HEK293 (cell line): Measurements from ENCODE around the gene MARCHF9.

Experiments
- CTCF ChIA-PET: fragments of 350-600 bp; formaldehyde crosslinking; extraction: SDS; loops from one replicate; lab custom pipeline; 2021; ENCODE audit warnings: antibody characterized with exemption; lab: Yijun Ruan, JAX
- POLR2A ChIA-PET: fragments of 300-600 bp; formaldehyde crosslinking; extraction: SDS; loops from one replicate; lab custom pipeline; 2020; ENCODE audit warnings: antibody characterized with exemption, inconsistent platforms; lab: Yijun Ruan, JAX
- H3K27ac ChIP-seq: fragments of 200-500 bp; sonication (Bioruptor generic); 2 replicates; pipeline ENCODE4 v1.5.1; 2014; ENCODE audit warnings: low read depth, low read length, control low read depth, inconsistent platforms; ENCODE audit errors: extremely low read depth
- H3K36me3 ChIP-seq, 2 experiments: fragments of 200-500 bp in 1 of 2; sonication (Bioruptor generic) in 1 of 2; 1 replicate in 1 of 2; 2 replicates in 1 of 2; pipeline ENCODE4 v1.5.1; 2014 to 2017; ENCODE audit warnings: inconsistent platforms in 2 of 2, low read length in 2 of 2; ENCODE audit not compliant: control insufficient read depth in 2 of 2, insufficient read depth in 1 of 2
- H3K4me1 ChIP-seq: fragments of 200-500 bp; sonication (Bioruptor generic); 2 replicates; pipeline ENCODE4 v1.5.1; 2014; ENCODE audit warnings: mild to moderate bottlenecking, low read length, inconsistent platforms; ENCODE audit not compliant: control insufficient read depth, insufficient read depth
- H3K4me3 ChIP-seq: 2 replicates; pipeline ENCODE4 v1.5.1; 2011; ENCODE audit warnings: low read depth, mild to moderate bottlenecking, control low read depth, low read length, moderate library complexity
- H3K9me3 ChIP-seq: fragments of 200-500 bp; sonication (Bioruptor generic); 2 replicates; pipeline ENCODE4 v1.5.1; 2014; ENCODE audit warnings: low read depth, low read length, inconsistent platforms; ENCODE audit not compliant: control insufficient read depth, insufficient read depth
- HOXA7 ChIP-seq: sonication (generic); formaldehyde crosslinking; IDR thresholded peaks from 2 replicates; pipeline ENCODE4 v1.8.1; 2022; ENCODE audit warnings: missing genetic modification reagents, borderline replicate concordance
- KLF8 ChIP-seq: fragments of 450-650 bp; formaldehyde crosslinking; IDR thresholded peaks from 2 replicates; pipeline ENCODE4 v1.5.1; 2016; ENCODE audit warnings: missing biosample characterization, missing genetic modification characterization
- OSR2 ChIP-seq: fragments of 450-650 bp; formaldehyde crosslinking; IDR thresholded peaks from 2 replicates; pipeline ENCODE4 v1.5.1; 2016; ENCODE audit warnings: missing biosample characterization, missing genetic modification characterization
- PRDM1 ChIP-seq: fragments of 450-650 bp; formaldehyde crosslinking; IDR thresholded peaks from 2 replicates; pipeline ENCODE4; 2016; ENCODE audit warnings: missing biosample characterization, missing genetic modification characterization
- RBAK ChIP-seq: fragments of 450-650 bp; formaldehyde crosslinking; IDR thresholded peaks from 2 replicates; pipeline ENCODE4 v1.5.1; 2016; ENCODE audit warnings: missing biosample characterization, missing genetic modification characterization
- SCRT2 ChIP-seq: fragments of 450-650 bp; formaldehyde crosslinking; IDR thresholded peaks from 2 replicates; pipeline ENCODE4 v1.5.1; 2016; ENCODE audit warnings: missing biosample characterization, missing genetic modification characterization
- SP2 ChIP-seq: fragments of 450-650 bp; formaldehyde crosslinking; IDR thresholded peaks from 2 replicates; pipeline ENCODE4 v1.5.1; 2016; ENCODE audit warnings: missing biosample characterization, missing genetic modification characterization
- ZNF184 ChIP-seq: fragments of 450-650 bp; IDR thresholded peaks from 2 replicates; pipeline ENCODE4 v1.5.1; 2018; ENCODE audit warnings: missing biosample characterization, mild to moderate bottlenecking, missing genetic modification characterization
- ZNF2 ChIP-seq: fragments of 450-650 bp; formaldehyde crosslinking; IDR thresholded peaks from 2 replicates; pipeline ENCODE4 v1.5.1; 2016; ENCODE audit warnings: missing biosample characterization, missing genetic modification characterization
- ZNF302 ChIP-seq: fragments of 450-650 bp; formaldehyde crosslinking; IDR thresholded peaks from 2 replicates; pipeline ENCODE4 v1.5.1; 2016; ENCODE audit warnings: missing biosample characterization, missing genetic modification characterization, low read depth
- ZNF366 ChIP-seq: fragments of 450-650 bp; formaldehyde crosslinking; conservative IDR thresholded peaks from 2 replicates; pipeline ENCODE4 v1.5.1; 2016; ENCODE audit warnings: missing biosample characterization, missing genetic modification characterization
- ZNF37A ChIP-seq: fragments of 450-650 bp; IDR thresholded peaks from 2 replicates; pipeline ENCODE4 v1.5.1; 2018; ENCODE audit warnings: missing biosample characterization, missing genetic modification characterization
- ZNF394 ChIP-seq: fragments of 450-650 bp; formaldehyde crosslinking; IDR thresholded peaks from 2 replicates; pipeline ENCODE4 v1.5.1; 2016; ENCODE audit warnings: missing biosample characterization, missing genetic modification characterization, mild to moderate bottlenecking, moderate library complexity, borderline replicate concordance
- ZNF501 ChIP-seq: fragments of 450-650 bp; formaldehyde crosslinking; IDR thresholded peaks from 2 replicates; pipeline ENCODE4 v1.5.1; 2016; ENCODE audit warnings: missing biosample characterization, missing genetic modification characterization
- ZNF549 ChIP-seq: fragments of 450-650 bp; IDR thresholded peaks from 2 replicates; pipeline ENCODE4 v1.5.1; 2018; ENCODE audit warnings: missing biosample characterization, missing genetic modification characterization, mild to moderate bottlenecking, inconsistent platforms, moderate library complexity
- ZNF747 ChIP-seq: fragments of 450-650 bp; formaldehyde crosslinking; IDR thresholded peaks from 2 replicates; pipeline ENCODE4 v1.5.1; 2016; ENCODE audit warnings: missing biosample characterization, missing genetic modification characterization
- ZNF777 ChIP-seq: fragments of 450-650 bp; formaldehyde crosslinking; IDR thresholded peaks from 2 replicates; pipeline ENCODE4 v1.5.1; 2017; ENCODE audit warnings: missing biosample characterization, missing genetic modification characterization, borderline replicate concordance
- TF ChIP-seq, protein P1 (sequence below): IDR thresholded peaks from 2 replicates; pipeline ENCODE4 v1.6.1; 2011; ENCODE audit warnings: mild to moderate bottlenecking, low read depth, low read length, borderline replicate concordance
- TF ChIP-seq, protein P2 (sequence below): fragments of 450-650 bp; formaldehyde crosslinking; IDR thresholded peaks from 2 replicates; pipeline ENCODE4 v1.5.1; 2016; ENCODE audit warnings: missing biosample characterization, missing genetic modification characterization
- TF ChIP-seq, protein P3 (sequence below): fragments of 450-650 bp; formaldehyde crosslinking; IDR thresholded peaks from 2 replicates; pipeline ENCODE4 v1.5.1; 2016; ENCODE audit warnings: missing biosample characterization, missing genetic modification characterization
- TF ChIP-seq, protein P4 (sequence below): fragments of 450-650 bp; formaldehyde crosslinking; IDR thresholded peaks from 2 replicates; pipeline ENCODE4 v1.5.1; 2016; ENCODE audit warnings: missing biosample characterization, missing genetic modification characterization
- TF ChIP-seq, protein P5 (sequence below): fragments of 450-650 bp; formaldehyde crosslinking; IDR thresholded peaks from 2 replicates; pipeline ENCODE4 v1.5.1; 2017; ENCODE audit warnings: missing biosample characterization, missing genetic modification characterization

Gene MARCHF9

DNA sequence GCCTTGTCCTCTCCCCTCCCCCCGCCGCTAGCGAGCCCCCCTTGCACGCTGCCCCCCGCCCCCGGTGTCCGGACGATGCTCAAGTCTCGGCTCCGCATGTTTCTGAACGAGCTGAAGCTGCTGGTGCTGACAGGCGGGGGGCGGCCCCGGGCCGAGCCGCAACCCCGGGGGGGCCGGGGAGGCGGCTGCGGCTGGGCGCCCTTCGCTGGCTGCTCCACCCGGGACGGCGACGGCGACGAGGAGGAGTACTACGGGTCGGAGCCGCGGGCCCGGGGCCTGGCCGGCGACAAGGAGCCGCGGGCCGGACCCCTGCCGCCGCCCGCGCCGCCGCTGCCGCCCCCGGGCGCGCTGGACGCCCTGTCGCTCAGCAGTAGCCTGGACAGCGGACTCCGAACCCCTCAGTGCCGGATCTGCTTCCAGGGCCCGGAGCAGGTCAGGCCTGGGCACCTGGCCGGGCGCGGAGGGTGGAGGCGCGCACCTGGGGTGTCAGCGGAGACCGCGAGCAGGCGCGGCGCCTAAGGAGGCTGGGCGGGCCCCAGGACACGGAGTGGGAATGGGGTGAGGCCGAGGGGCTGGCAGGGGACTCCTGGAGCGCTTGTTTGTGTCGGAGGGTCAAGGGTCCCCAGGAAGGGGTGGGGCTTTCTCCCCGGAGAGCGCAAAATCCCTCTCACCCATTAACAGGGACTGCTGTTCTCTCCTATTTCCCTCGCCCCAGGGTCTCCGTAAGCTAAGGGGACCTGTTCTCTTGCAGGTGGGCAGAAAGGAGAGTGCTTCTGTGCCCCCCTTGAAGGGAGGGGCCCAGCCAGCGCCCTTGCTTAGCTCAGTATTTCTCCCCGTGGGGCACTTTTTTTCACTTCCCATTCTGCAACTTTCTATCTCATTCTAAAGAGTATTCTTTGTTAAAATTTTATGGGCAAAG, 810 bp downstream of the MARCHF9 start (continued):
- TF ChIP-seq, protein P1, sequence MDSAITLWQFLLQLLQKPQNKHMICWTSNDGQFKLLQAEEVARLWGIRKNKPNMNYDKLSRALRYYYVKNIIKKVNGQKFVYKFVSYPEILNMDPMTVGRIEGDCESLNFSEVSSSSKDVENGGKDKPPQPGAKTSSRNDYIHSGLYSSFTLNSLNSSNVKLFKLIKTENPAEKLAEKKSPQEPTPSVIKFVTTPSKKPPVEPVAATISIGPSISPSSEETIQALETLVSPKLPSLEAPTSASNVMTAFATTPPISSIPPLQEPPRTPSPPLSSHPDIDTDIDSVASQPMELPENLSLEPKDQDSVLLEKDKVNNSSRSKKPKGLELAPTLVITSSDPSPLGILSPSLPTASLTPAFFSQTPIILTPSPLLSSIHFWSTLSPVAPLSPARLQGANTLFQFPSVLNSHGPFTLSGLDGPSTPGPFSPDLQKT: no peak
- TF ChIP-seq, protein P2, sequence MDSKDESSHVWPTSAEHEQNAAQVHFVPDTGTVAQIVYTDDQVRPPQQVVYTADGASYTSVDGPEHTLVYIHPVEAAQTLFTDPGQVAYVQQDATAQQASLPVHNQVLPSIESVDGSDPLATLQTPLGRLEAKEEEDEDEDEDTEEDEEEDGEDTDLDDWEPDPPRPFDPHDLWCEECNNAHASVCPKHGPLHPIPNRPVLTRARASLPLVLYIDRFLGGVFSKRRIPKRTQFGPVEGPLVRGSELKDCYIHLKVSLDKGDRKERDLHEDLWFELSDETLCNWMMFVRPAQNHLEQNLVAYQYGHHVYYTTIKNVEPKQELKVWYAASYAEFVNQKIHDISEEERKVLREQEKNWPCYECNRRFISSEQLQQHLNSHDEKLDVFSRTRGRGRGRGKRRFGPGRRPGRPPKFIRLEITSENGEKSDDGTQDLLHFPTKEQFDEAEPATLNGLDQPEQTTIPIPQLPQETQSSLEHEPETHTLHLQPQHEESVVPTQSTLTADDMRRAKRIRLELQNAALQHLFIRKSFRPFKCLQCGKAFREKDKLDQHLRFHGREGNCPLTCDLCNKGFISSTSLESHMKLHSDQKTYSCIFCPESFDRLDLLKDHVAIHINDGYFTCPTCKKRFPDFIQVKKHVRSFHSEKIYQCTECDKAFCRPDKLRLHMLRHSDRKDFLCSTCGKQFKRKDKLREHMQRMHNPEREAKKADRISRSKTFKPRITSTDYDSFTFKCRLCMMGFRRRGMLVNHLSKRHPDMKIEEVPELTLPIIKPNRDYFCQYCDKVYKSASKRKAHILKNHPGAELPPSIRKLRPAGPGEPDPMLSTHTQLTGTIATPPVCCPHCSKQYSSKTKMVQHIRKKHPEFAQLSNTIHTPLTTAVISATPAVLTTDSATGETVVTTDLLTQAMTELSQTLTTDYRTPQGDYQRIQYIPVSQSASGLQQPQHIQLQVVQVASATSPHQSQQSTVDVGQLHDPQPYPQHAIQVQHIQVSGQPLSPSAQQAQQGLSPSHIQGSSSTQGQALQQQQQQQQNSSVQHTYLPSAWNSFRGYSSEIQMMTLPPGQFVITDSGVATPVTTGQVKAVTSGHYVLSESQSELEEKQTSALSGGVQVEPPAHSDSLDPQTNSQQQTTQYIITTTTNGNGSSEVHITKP (tag by site-specific recombination): no peak
- TF ChIP-seq SP2: peak; percentile 29; the same call in 1 of the 2 replicates

DNA sequence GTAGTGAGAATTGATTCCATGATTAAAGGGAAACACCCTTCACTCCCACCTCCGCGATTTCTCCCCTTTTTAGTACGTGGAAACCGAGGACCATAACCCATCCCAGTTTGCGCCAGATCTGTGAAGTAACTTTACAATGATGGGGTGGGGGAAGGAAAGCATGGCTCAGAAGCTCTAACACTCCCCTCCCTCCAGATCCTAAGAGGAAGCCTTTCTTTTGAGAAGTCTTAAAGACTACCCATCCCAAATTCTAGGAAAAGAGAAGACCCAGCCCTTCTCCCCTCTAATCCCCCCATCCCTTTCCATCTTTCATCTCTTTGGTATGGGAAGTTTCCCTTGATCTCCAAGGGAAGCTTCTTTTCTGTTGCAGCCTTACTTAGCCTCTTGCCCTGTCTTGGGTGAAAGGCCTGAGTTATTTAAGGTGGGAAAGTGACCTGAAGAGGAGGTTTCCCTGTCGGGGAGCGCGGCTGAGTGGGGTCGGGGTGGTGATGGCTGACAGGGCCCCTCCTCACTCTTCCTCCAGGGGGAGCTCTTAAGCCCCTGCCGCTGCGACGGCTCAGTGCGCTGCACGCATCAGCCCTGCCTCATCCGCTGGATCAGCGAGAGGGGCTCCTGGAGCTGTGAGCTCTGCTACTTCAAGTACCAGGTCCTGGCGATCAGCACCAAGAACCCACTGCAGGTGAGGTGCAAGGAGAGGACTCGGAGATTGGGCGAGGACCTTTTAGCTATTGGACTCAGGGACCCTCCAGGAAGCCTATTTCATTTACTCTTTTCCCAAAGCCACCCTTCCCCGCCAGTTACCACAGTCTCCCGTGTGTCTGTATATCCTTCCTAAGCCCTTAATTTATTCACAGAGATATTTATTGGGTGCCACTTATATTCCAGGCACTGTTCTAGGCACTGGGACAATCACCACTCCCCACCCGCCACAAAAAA, 1.8 kb downstream of the MARCHF9 start:
- Histone ChIP-seq H3K4me3 (no peak overlapping the region; the same call in none of the 2 replicates), H3K9me3 (no peaks in the 10 kb centered on the region), H3K36me3 (peaks cover 10 to 40% of the 10 kb centered on the region in 2 experiments), H3K4me1 (peaks cover 16% of the 10 kb centered on the region), H3K27ac (no peak overlapping the region)
- CTCF ChIA-PET: interaction anchor here (0.6 to 2.4 kb wide), 12 partner anchors 10 to 151 kb away, joined by 3 to 26 read pairs (median 3); partner anchors contain the start of genes CYP27B1, EEF1AKMT3, METTL1 and TSFM
- POLR2A ChIA-PET: interaction anchor here (1.4 to 2.0 kb wide), 3 partner anchors 10 to 15 kb away, joined by 4 to 8 read pairs (median 6); partner anchors contain the start of genes CYP27B1, EEF1AKMT3, METTL1 and TSPAN31
- TF ChIP-seq ZNF394: 0 out of 2 replicates have a peak, but pooled peaks have one; percentile 40
- TF ChIP-seq, protein P3, sequence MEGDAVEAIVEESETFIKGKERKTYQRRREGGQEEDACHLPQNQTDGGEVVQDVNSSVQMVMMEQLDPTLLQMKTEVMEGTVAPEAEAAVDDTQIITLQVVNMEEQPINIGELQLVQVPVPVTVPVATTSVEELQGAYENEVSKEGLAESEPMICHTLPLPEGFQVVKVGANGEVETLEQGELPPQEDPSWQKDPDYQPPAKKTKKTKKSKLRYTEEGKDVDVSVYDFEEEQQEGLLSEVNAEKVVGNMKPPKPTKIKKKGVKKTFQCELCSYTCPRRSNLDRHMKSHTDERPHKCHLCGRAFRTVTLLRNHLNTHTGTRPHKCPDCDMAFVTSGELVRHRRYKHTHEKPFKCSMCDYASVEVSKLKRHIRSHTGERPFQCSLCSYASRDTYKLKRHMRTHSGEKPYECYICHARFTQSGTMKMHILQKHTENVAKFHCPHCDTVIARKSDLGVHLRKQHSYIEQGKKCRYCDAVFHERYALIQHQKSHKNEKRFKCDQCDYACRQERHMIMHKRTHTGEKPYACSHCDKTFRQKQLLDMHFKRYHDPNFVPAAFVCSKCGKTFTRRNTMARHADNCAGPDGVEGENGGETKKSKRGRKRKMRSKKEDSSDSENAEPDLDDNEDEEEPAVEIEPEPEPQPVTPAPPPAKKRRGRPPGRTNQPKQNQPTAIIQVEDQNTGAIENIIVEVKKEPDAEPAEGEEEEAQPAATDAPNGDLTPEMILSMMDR (tag by site-specific recombination): peak; percentile 80
- 0 out of 2 replicates have a peak, but pooled peaks have one; percentile 21 for TF ChIP-seq ZNF2 (tag by site-specific recombination)
- no peak for TF ChIP-seq ZNF37A (tag by site-specific recombination)
- TF ChIP-seq ZNF549: no peak
- TF ChIP-seq, protein P4, sequence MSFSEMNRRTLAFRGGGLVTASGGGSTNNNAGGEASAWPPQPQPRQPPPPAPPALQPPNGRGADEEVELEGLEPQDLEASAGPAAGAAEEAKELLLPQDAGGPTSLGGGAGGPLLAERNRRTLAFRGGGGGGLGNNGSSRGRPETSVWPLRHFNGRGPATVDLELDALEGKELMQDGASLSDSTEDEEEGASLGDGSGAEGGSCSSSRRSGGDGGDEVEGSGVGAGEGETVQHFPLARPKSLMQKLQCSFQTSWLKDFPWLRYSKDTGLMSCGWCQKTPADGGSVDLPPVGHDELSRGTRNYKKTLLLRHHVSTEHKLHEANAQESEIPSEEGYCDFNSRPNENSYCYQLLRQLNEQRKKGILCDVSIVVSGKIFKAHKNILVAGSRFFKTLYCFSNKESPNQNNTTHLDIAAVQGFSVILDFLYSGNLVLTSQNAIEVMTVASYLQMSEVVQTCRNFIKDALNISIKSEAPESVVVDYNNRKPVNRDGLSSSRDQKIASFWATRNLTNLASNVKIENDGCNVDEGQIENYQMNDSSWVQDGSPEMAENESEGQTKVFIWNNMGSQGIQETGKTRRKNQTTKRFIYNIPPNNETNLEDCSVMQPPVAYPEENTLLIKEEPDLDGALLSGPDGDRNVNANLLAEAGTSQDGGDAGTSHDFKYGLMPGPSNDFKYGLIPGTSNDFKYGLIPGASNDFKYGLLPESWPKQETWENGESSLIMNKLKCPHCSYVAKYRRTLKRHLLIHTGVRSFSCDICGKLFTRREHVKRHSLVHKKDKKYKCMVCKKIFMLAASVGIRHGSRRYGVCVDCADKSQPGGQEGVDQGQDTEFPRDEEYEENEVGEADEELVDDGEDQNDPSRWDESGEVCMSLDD: peak; percentile 62; the same call in 1 of the 2 replicates
- TF ChIP-seq OSR2 (tag by site-specific recombination): no peak
- TF ChIP-seq ZNF302 (tag by site-specific recombination): no peak
- no peak for TF ChIP-seq ZNF747 (tag by site-specific recombination)
- peak; percentile 73 for TF ChIP-seq ZNF366 (tag by site-specific recombination)
- TF ChIP-seq ZNF184 (tag by site-specific recombination): no peak
- TF ChIP-seq RBAK (tag by site-specific recombination): no peak
- no peak for TF ChIP-seq HOXA7 (CRISPR knock-in tag)
- no peak for TF ChIP-seq ZNF501 (tag by site-specific recombination)
- no peak for TF ChIP-seq ZNF777 (tag by site-specific recombination)
- TF ChIP-seq KLF8 (tag by site-specific recombination): 0 out of 2 replicates have a peak, but pooled peaks have one; percentile 14
- TF ChIP-seq, protein P5, sequence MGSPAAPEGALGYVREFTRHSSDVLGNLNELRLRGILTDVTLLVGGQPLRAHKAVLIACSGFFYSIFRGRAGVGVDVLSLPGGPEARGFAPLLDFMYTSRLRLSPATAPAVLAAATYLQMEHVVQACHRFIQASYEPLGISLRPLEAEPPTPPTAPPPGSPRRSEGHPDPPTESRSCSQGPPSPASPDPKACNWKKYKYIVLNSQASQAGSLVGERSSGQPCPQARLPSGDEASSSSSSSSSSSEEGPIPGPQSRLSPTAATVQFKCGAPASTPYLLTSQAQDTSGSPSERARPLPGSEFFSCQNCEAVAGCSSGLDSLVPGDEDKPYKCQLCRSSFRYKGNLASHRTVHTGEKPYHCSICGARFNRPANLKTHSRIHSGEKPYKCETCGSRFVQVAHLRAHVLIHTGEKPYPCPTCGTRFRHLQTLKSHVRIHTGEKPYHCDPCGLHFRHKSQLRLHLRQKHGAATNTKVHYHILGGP (tag by site-specific recombination): no peak
- TF ChIP-seq PRDM1 (tag by site-specific recombination): peak; percentile 74
- no peak for TF ChIP-seq SCRT2 (tag by site-specific recombination)
